GM19455 (cell line): ENCODE measurements around the gene TMPRSS7.

Experiments used
- ATAC-seq: cut with Tn5 transposase; IDR thresholded peaks from one replicate; pipeline ENCODE4 v1.9.1; 2021; ENCODE audit not compliant: unreplicated experiment

Gene TMPRSS7

GRCh38 chr3:112126511-112126911 lies 92.0 kb downstream of the TMPRSS7 start:
- no peak for ATAC-seq

GRCh38 chr3:112127522-112128494 lies 93.3 kb downstream of the TMPRSS7 start:
- no peak for ATAC-seq

GRCh38 chr3:112128843-112129727 lies 94.5 kb downstream of the TMPRSS7 start:
- peak; percentile 43 for ATAC-seq

GRCh38 chr3:112129925-112130637 lies 95.5 kb downstream of the TMPRSS7 start:
- no peak for ATAC-seq

- ATAC-seq = no peak
Measured at GRCh38 chr3:112130638-112130993, 96.1 kb downstream of the TMPRSS7 start.
